Activated CD8-positive, alpha-beta T cell treated with anti-CD3 and anti-CD28 coated beads, Interleukin-2, amount 10 ng/mL, durations not matched to agents 7 days and 5 days (primary cell): ENCODE results near the gene MYH14. TPM values are rescaled to one million over a fixed set of nuclear protein-coding genes. Genes with fewer than 3 reads are reported as not detected.

Experiments
- ATAC-seq: fragments of 150-1000 bp; cut with Tn5 transposase; one replicate; pipeline ENCODE4 v1.10.0; 2021; ENCODE audit warnings: moderate library complexity
- CTCF ChIA-PET: fragments of 350-600 bp; sonication (Branson Sonifier 250); formaldehyde crosslinking; loops from one replicate; lab custom pipeline; 2021; ENCODE audit warnings: antibody characterized with exemption; lab: Charles Lee
- POLR2A ChIA-PET: fragments of 350-600 bp; sonication (Branson Sonifier 250); formaldehyde crosslinking; loops from one replicate; lab custom pipeline; 2021; ENCODE audit warnings: antibody characterized with exemption; lab: Charles Lee
- DNase-seq: peaks from one replicate; pipeline ENCODE4 v3.0.0-alpha.2; 2020
- H3K27ac Mint-ChIP-seq: one replicate; pipeline ENCODE4 v1.8.0; 2021; ENCODE audit warnings: mild to moderate bottlenecking, mixed read lengths
- H3K27me3 Mint-ChIP-seq: one replicate; pipeline ENCODE4 v1.8.0; 2021; ENCODE audit warnings: low read depth, mixed read lengths
- H3K36me3 Mint-ChIP-seq: one replicate; pipeline ENCODE4 v1.8.0; 2021; ENCODE audit warnings: low read depth, mixed read lengths
- H3K4me1 Mint-ChIP-seq: one replicate; pipeline ENCODE4 v1.8.0; 2021; ENCODE audit warnings: low read depth, mixed read lengths
- H3K4me3 Mint-ChIP-seq: one replicate; pipeline ENCODE4 v1.8.0; 2021; ENCODE audit warnings: mild to moderate bottlenecking, mixed read lengths
- H3K9me3 Mint-ChIP-seq: one replicate; pipeline ENCODE4 v1.8.0; 2022; ENCODE audit warnings: mixed read lengths; ENCODE audit not compliant: insufficient read depth
- total RNA-seq, 2 experiments: library from RNA; stranded (reverse); gene quantifications; one replicate each; pipeline ENCODE4 v1.2.3, GENCODE V29; 2021

MYH14 gene
- total RNA-seq, 2 experiments from 2014 or later, result not detected

GRCh38 chr19:50197348-50197747 lies 6.1 kb upstream of the MYH14 start:
- Mint-ChIP-seq H3K9me3 (no peaks in the 10 kb centered on the region), H3K27me3 (peaks cover 7% of the 10 kb centered on the region), H3K27ac (no peak overlapping the region), H3K4me3 (no peak overlapping the region), H3K4me1 (no peaks in the 10 kb centered on the region), H3K36me3 (no peaks in the 10 kb centered on the region)
- ATAC-seq (no peak), DNase-seq (no peak)
- CTCF ChIA-PET, result no interaction called here
- POLR2A ChIA-PET, result no interaction called here

- no peak overlapping the region for H3K27ac Mint-ChIP-seq
- H3K36me3 Mint-ChIP-seq, result no peaks in the 10 kb centered on the region
- H3K9me3 Mint-ChIP-seq, result no peaks in the 10 kb centered on the region
- DNase-seq, result no peak
- ChIA-PET POLR2A (no interaction called here), CTCF (no interaction called here)
- H3K4me3 Mint-ChIP-seq, result no peak overlapping the region
- H3K27me3 Mint-ChIP-seq, result peaks cover 12% of the 10 kb centered on the region
- ATAC-seq, result no peak
- no peaks in the 10 kb centered on the region for H3K4me1 Mint-ChIP-seq
Measured at GRCh38 chr19:50198431-50199258, 4.8 kb upstream of the MYH14 start.

GRCh38 chr19:50199259-50199555 lies 4.2 kb upstream of the MYH14 start:
- ATAC-seq (no peak), DNase-seq (no peak)
- CTCF ChIA-PET, result no interaction called here
- no peak overlapping the region for H3K27ac Mint-ChIP-seq
- H3K4me1 Mint-ChIP-seq, result no peaks in the 10 kb centered on the region
- no peaks in the 10 kb centered on the region for H3K9me3 Mint-ChIP-seq
- H3K36me3 Mint-ChIP-seq, result no peaks in the 10 kb centered on the region
- POLR2A ChIA-PET, result no interaction called here
- peaks cover 16% of the 10 kb centered on the region for H3K27me3 Mint-ChIP-seq
- no peak overlapping the region for H3K4me3 Mint-ChIP-seq

- no peak overlapping the region for H3K4me3 Mint-ChIP-seq
- no peak overlapping the region for H3K27ac Mint-ChIP-seq
- ChIA-PET POLR2A (no interaction called here), CTCF (no interaction called here)
- H3K4me1 Mint-ChIP-seq, result no peaks in the 10 kb centered on the region
- no peaks in the 10 kb centered on the region for H3K36me3 Mint-ChIP-seq
- no peak for DNase-seq
- no peaks in the 10 kb centered on the region for H3K9me3 Mint-ChIP-seq
- ATAC-seq, result no peak
- H3K27me3 Mint-ChIP-seq, result peaks cover 29% of the 10 kb centered on the region
Measured at GRCh38 chr19:50202386-50202785, 1.0 kb upstream of the MYH14 start.

GRCh38 chr19:50202962-50203280 lies 501 bp upstream of the MYH14 start:
- no peak for ATAC-seq
- H3K27me3 Mint-ChIP-seq, result peaks cover 29% of the 10 kb centered on the region

GRCh38 chr19:50204081-50204428 lies 633 bp downstream of the MYH14 start:
- no peak for DNase-seq
- H3K9me3 Mint-ChIP-seq, result no peaks in the 10 kb centered on the region
- no peaks in the 10 kb centered on the region for H3K36me3 Mint-ChIP-seq
- ATAC-seq, result no peak
- H3K4me1 Mint-ChIP-seq, result no peaks in the 10 kb centered on the region
- no peak overlapping the region for H3K4me3 Mint-ChIP-seq
- ChIA-PET CTCF (no interaction called here), POLR2A (no interaction called here)
- H3K27me3 Mint-ChIP-seq, result peaks cover 29% of the 10 kb centered on the region
- H3K27ac Mint-ChIP-seq, result no peak overlapping the region

More at GRCh38 chr19:50202962-50203280, 501 bp upstream of the MYH14 start:
- H3K4me3 Mint-ChIP-seq, result no peak overlapping the region
- H3K27ac Mint-ChIP-seq, result no peak overlapping the region
- no peaks in the 10 kb centered on the region for H3K4me1 Mint-ChIP-seq
- H3K36me3 Mint-ChIP-seq, result no peaks in the 10 kb centered on the region
- ChIA-PET CTCF (interaction anchor here (0.7 kb wide), 1 partner anchor 1147 kb away, joined by 3 read pairs; no protein-coding TSS in a partner anchor), POLR2A (no interaction called here)
- DNase-seq, result no peak
- H3K9me3 Mint-ChIP-seq, result no peaks in the 10 kb centered on the region

GRCh38 chr19:50204811-50205675 lies 1.6 kb downstream of the MYH14 start:
- Mint-ChIP-seq H3K4me1 (no peaks in the 10 kb centered on the region), H3K36me3 (no peaks in the 10 kb centered on the region), H3K27me3 (peaks cover 29% of the 10 kb centered on the region), H3K9me3 (no peaks in the 10 kb centered on the region), H3K4me3 (no peak overlapping the region), H3K27ac (no peak overlapping the region)
- DNase-seq (no peak), ATAC-seq (no peak)
- POLR2A ChIA-PET, result no interaction called here
- CTCF ChIA-PET, result no interaction called here

- H3K36me3 Mint-ChIP-seq, result no peaks in the 10 kb centered on the region
- ATAC-seq (no peak), DNase-seq (no peak)
- no peak overlapping the region for H3K4me3 Mint-ChIP-seq
- ChIA-PET POLR2A (no interaction called here), CTCF (no interaction called here)
- no peaks in the 10 kb centered on the region for H3K9me3 Mint-ChIP-seq
- H3K27me3 Mint-ChIP-seq, result peaks cover 29% of the 10 kb centered on the region
- H3K4me1 Mint-ChIP-seq, result no peaks in the 10 kb centered on the region
- H3K27ac Mint-ChIP-seq, result no peak overlapping the region
Measured at GRCh38 chr19:50205681-50206138, 2.3 kb downstream of the MYH14 start.

GRCh38 chr19:50206191-50206590 lies 2.8 kb downstream of the MYH14 start:
- DNase-seq, result no peak
- POLR2A ChIA-PET, result no interaction called here
- Mint-ChIP-seq H3K9me3 (no peaks in the 10 kb centered on the region), H3K4me3 (no peak overlapping the region), H3K4me1 (no peaks in the 10 kb centered on the region), H3K36me3 (no peaks in the 10 kb centered on the region), H3K27ac (no peak overlapping the region), H3K27me3 (peaks cover 29% of the 10 kb centered on the region)
- CTCF ChIA-PET, result no interaction called here
- no peak for ATAC-seq

GRCh38 chr19:50207730-50208129 lies 4.3 kb downstream of the MYH14 start:
- CTCF ChIA-PET, result no interaction called here
- H3K27ac Mint-ChIP-seq, result no peak overlapping the region
- H3K9me3 Mint-ChIP-seq, result peaks cover 4% of the 10 kb centered on the region
- H3K4me3 Mint-ChIP-seq, result no peak overlapping the region
- no peaks in the 10 kb centered on the region for H3K4me1 Mint-ChIP-seq
- H3K27me3 Mint-ChIP-seq, result peaks cover 20% of the 10 kb centered on the region
- POLR2A ChIA-PET, result no interaction called here
- ATAC-seq (no peak), DNase-seq (no peak)
- no peaks in the 10 kb centered on the region for H3K36me3 Mint-ChIP-seq

GRCh38 chr19:50209131-50209530 lies 5.7 kb downstream of the MYH14 start:
- Mint-ChIP-seq H3K4me3 (no peak overlapping the region), H3K36me3 (no peaks in the 10 kb centered on the region), H3K4me1 (no peaks in the 10 kb centered on the region), H3K27me3 (peaks cover 13% of the 10 kb centered on the region), H3K27ac (no peak overlapping the region), H3K9me3 (peaks cover 4% of the 10 kb centered on the region)
- ChIA-PET CTCF (no interaction called here), POLR2A (no interaction called here)
- no peak for DNase-seq
- ATAC-seq, result no peak

GRCh38 chr19:50210425-50210824 lies 7.0 kb downstream of the MYH14 start:
- Mint-ChIP-seq H3K9me3 (peaks cover 4% of the 10 kb centered on the region), H3K27me3 (peaks cover 4% of the 10 kb centered on the region), H3K36me3 (no peaks in the 10 kb centered on the region), H3K27ac (no peak overlapping the region), H3K4me1 (no peaks in the 10 kb centered on the region), H3K4me3 (no peak overlapping the region)
- POLR2A ChIA-PET, result no interaction called here
- CTCF ChIA-PET, result no interaction called here
- no peak for ATAC-seq
- DNase-seq, result no peak
